GM12874 (cell line): Measurements from ENCODE around the gene ITPKB.

ENCODE experiments used
- CTCF ChIP-seq: IDR thresholded peaks from 2 replicates; pipeline ENCODE4 v1.5.1; 2011; ENCODE audit warnings: low read depth, mild to moderate bottlenecking, control low read depth, low read length, moderate library complexity; ENCODE audit not compliant: insufficient read depth

The ITPKB gene

GRCh38 chr1:226764533-226764932 lies 25.5 kb upstream of the ITPKB start:
- no peak for TF ChIP-seq CTCF

GRCh38 chr1:226763905-226764264 lies 24.8 kb upstream of the ITPKB start:
- TF ChIP-seq CTCF, result no peak

DNA sequence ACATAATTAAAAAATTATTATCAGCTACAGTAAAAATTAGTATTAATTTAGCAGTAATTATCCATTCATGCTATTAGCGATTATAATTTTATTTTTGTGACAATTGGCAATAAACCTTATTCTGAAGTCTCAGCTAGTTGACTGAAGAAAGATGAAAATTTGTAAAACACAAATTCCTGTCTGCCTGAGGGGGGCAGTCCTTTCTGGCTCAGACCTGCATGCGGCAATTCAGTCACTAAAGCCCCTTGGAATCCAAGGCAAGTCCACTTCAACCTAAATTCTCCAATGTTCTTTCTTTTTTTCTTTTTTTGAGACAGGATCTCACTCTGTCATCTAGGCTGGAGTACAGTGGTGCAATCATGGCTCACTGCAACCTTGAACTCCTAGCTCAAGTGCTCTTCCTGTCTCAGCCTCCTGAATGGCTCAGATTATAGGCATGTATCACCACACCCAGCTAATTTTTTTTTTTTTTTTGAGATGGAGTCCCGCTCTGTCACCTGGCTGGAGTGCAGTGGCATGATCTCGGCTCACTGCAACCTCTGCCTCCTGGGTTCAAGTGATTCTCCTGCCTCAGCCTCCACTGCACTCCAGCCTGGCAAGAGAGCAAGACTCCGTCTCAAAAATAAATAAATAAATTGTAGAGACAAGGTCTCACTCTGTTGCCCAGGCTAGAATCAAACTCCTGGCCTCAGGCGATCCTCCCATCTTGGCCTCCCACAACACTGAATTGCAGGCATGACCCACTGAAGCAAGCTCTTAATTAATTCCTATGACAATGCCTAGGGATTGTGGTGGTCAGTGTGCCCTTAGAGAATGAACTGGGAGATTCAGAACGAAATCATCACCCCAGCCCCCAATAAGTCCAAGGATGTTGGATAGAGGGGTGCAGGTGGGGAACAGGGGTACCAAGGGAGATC lies 24.2 kb upstream of the ITPKB start:
- 0 out of 2 replicates have a peak, but pooled peaks have one; percentile 11 for TF ChIP-seq CTCF

DNA sequence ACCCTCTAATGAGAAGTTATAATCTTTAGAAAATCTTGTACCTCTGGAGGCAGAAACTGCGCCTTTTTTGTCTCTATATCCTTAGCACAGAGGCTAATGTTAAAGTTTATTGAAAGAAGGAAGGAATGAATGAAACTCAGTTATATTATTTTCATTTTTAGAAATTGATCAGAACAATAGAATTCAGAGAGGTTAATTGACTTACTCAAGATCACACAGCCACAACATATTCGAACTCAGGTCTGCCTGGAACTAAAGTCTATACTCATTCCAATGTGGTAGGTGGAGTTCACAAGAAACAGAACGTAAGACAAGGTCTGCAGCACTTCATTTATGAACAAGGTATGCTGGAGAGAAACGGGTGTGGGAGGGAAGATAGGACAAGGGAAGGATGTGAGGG lies 23.0 kb upstream of the ITPKB start:
- no peak for TF ChIP-seq CTCF

DNA sequence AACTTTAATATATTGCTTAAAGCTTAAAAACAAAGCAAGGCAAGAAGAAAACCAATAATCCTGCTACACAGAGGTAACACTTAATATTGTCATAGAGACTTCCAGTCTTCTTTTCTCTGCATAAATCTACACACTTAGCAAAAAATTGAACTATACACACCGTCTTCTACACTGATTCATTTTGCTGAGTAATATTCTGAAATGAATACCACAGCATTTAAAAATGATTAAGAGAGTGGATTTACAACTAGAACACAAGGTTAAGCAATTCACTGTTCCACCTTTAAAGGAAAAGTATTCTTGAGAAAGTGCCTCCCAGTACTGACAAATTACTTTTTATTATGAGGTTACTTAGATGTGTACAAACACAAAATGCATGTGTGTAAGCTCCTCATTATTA lies 22.2 kb upstream of the ITPKB start:
- no peak for TF ChIP-seq CTCF

DNA sequence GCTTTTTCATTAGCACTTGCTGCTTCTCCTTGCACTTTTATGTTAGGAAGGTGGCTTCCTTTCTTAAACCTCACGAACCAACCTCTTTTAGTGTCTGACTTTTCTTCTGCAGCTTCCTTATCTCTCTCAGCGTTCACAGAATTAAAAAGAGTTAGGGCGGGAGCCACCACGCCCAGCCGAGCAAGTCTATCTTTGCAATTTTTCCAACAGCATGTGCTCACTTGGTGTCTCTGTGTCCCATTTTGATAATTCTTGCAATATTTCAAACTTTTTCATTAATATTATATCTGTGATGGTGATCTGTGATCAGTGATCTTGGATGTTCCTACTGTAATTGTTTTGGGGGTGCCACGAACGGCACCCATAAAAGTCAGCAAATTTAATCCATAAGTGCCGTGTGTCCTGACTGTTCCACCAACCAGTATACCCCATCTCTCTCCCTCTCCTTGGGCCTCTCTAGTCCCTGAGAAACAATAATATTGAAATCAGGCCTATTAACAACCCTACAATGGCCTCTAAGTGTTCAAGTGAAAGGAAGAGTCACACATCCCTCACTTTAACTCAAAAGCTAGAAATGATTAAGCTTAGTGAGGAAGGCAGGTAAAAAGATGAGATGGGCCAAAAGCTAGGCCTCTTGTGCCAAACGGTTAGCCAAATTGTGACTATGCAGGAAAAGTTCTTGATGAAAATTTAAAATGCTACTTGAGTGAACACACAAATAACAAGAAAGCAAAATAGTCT lies 15.9 kb upstream of the ITPKB start:
- no peak for TF ChIP-seq CTCF

GRCh38 chr1:226754097-226754496 lies 15.0 kb upstream of the ITPKB start:
- no peak for TF ChIP-seq CTCF
